SH-SY5Y (cell line): Measurements from ENCODE around the gene SLC39A7.

Experiments
- GATA2 ChIP-seq: IDR thresholded peaks from 2 replicates; pipeline ENCODE4 v1.6.1; 2011; ENCODE audit warnings: mild to moderate bottlenecking, low read depth, low read length
- GATA3 ChIP-seq: IDR thresholded peaks from 2 replicates; pipeline ENCODE4 v1.6.1; 2011; ENCODE audit warnings: low read depth, mild to moderate bottlenecking, low read length, moderate library complexity

DNA sequence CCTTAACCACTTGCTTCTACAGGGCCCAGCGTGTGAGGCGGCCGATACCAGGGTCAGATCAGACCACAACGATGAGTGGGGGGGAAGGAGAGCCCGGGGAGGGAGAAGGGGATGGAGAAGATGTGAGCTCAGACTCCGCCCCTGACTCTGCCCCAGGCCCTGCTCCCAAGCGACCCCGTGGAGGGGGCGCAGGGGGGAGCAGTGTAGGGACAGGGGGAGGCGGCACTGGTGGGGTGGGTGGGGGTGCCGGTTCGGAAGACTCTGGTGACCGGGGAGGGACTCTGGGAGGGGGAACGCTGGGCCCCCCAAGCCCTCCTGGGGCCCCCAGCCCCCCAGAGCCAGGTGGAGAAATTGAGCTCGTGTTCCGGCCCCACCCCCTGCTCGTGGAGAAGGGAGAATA, 10.5 kb downstream of the SLC39A7 start:
- TF ChIP-seq GATA3 (no peak), GATA2 (no peak)
